OCI-LY1 (cell line): ENCODE results near the gene SPON2.

Experiments used
- H2AFZ ChIP-seq: fragments of 200-600 bp; sonication (generic), shearing (Covaris generic); 2 replicates; pipeline ENCODE4 v1.6.0; 2014; ENCODE audit warnings: antibody characterized with exemption, mild to moderate bottlenecking, low read length
- H3F3A ChIP-seq: fragments of 200-600 bp; sonication (generic), shearing (Covaris generic); 2 replicates; pipeline ENCODE4 v1.6.0; 2014; ENCODE audit warnings: mild to moderate bottlenecking, antibody characterized with exemption, low read length, moderate library complexity; ENCODE audit not compliant: insufficient read depth
- H3K27ac ChIP-seq: fragments of 200-600 bp; sonication (generic); 2 replicates; pipeline ENCODE4 v1.5.1; 2014; ENCODE audit warnings: low read length, mixed run types, mild to moderate bottlenecking, low read depth; ENCODE audit not compliant: poor library complexity, severe bottlenecking
- H3K27me3 ChIP-seq: fragments of 200-600 bp; sonication (generic); 2 replicates; pipeline ENCODE4 v1.6.0; 2014; ENCODE audit warnings: antibody characterized with exemption, mild to moderate bottlenecking, low read length, moderate library complexity; ENCODE audit not compliant: insufficient read depth
- H3K36me3 ChIP-seq: fragments of 200-600 bp; sonication (generic); 2 replicates; pipeline ENCODE4 v1.6.1; 2014; ENCODE audit warnings: mild to moderate bottlenecking, antibody characterized with exemption, low read length, moderate library complexity, mixed read lengths; ENCODE audit not compliant: insufficient read depth
- H3K4me1 ChIP-seq: fragments of 200-600 bp; sonication (generic); 2 replicates; pipeline ENCODE4 v1.5.1; 2014; ENCODE audit warnings: mild to moderate bottlenecking, low read length, moderate library complexity; ENCODE audit not compliant: insufficient read depth, severe bottlenecking
- H3K4me2 ChIP-seq: fragments of 200-600 bp; sonication (generic), shearing (Covaris generic); 2 replicates; pipeline ENCODE4 v1.6.1; 2014; ENCODE audit warnings: low read length
- H3K4me3 ChIP-seq: fragments of 200-600 bp; sonication (generic); 2 replicates; pipeline ENCODE4 v1.5.1; 2014; ENCODE audit warnings: low read length, low read depth, mild to moderate bottlenecking, mixed read lengths; ENCODE audit not compliant: poor library complexity, severe bottlenecking
- H3K79me2 ChIP-seq: fragments of 200-600 bp; shearing (Covaris generic); 2 replicates; pipeline ENCODE4 v1.6.1; 2016; ENCODE audit warnings: mixed run types, low read length, mixed read lengths; ENCODE audit not compliant: insufficient read depth
- H3K9ac ChIP-seq: fragments of 200-600 bp; sonication (generic), shearing (Covaris generic); 2 replicates; pipeline ENCODE4 v1.6.1; 2014; ENCODE audit warnings: mild to moderate bottlenecking, low read length, mixed read lengths
- H3K9me2 ChIP-seq: fragments of 200-600 bp; sonication (generic), shearing (Covaris generic); 2 replicates; pipeline ENCODE4 v1.6.1; 2014; ENCODE audit warnings: low read depth, mild to moderate bottlenecking, low read length, mixed read lengths
- H3K9me3 ChIP-seq: fragments of 200-600 bp; shearing (Covaris generic); 2 replicates; pipeline ENCODE4 v1.6.1; 2014; ENCODE audit warnings: low read length, mixed read lengths
- H4K20me1 ChIP-seq: fragments of 200-600 bp; sonication (generic), shearing (Covaris generic); 2 replicates; pipeline ENCODE4 v1.6.0; 2016; ENCODE audit warnings: mild to moderate bottlenecking, low read length; ENCODE audit not compliant: insufficient read depth
- EZH2 ChIP-seq: fragments of 200-600 bp; sonication (generic), shearing (Covaris generic); IDR thresholded peaks from 2 replicates; pipeline ENCODE4 v1.8.0; 2017; ENCODE audit warnings: borderline replicate concordance, mixed run types, mild to moderate bottlenecking, antibody characterized with exemption, low read length, moderate library complexity, mixed read lengths
- TF ChIP-seq, protein P1 (sequence below): fragments of 200-600 bp; sonication (generic), shearing (Covaris generic); IDR thresholded peaks from 2 replicates; pipeline ENCODE4 v1.5.1; 2017; ENCODE audit warnings: mild to moderate bottlenecking, antibody characterized with exemption, low read length, moderate library complexity, mixed read lengths

The SPON2 gene

GRCh38 chr4:1210241-1210841 is 38.0 kb upstream of the SPON2 start:
- TF ChIP-seq EZH2, result no peak
- TF ChIP-seq, protein P1, sequence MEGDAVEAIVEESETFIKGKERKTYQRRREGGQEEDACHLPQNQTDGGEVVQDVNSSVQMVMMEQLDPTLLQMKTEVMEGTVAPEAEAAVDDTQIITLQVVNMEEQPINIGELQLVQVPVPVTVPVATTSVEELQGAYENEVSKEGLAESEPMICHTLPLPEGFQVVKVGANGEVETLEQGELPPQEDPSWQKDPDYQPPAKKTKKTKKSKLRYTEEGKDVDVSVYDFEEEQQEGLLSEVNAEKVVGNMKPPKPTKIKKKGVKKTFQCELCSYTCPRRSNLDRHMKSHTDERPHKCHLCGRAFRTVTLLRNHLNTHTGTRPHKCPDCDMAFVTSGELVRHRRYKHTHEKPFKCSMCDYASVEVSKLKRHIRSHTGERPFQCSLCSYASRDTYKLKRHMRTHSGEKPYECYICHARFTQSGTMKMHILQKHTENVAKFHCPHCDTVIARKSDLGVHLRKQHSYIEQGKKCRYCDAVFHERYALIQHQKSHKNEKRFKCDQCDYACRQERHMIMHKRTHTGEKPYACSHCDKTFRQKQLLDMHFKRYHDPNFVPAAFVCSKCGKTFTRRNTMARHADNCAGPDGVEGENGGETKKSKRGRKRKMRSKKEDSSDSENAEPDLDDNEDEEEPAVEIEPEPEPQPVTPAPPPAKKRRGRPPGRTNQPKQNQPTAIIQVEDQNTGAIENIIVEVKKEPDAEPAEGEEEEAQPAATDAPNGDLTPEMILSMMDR, result no peak
- Histone ChIP-seq H3K4me2 (no peak overlapping the region), H3K4me1 (peaks cover 26% of the 10 kb centered on the region), H3K27me3 (no peaks in the 10 kb centered on the region), H3K79me2 (no peaks in the 10 kb centered on the region), H3K9ac (no peak overlapping the region), H3K27ac (no peak overlapping the region), H3K4me3 (no peak overlapping the region), H3K9me2 (no peaks in the 10 kb centered on the region), H3K36me3 (peaks cover 14% of the 10 kb centered on the region), H3K9me3 (no peaks in the 10 kb centered on the region), H4K20me1 (no peaks in the 10 kb centered on the region), H3F3A (no peaks in the 10 kb centered on the region), H2AFZ (no peak overlapping the region)

- no peak overlapping the region for H3K4me3 ChIP-seq
- no peaks in the 10 kb centered on the region for H3K9me3 ChIP-seq
- peak overlapping the region; percentile 70; the same call in 1 of the 2 replicates for H3K4me2 ChIP-seq
- peaks cover 9% of the 10 kb centered on the region for H3K36me3 ChIP-seq
- no peak overlapping the region for H2AFZ ChIP-seq
- no peaks in the 10 kb centered on the region for H4K20me1 ChIP-seq
- H3K27ac ChIP-seq, result peak overlapping the region; percentile 64
- no peaks in the 10 kb centered on the region for H3F3A ChIP-seq
- peaks cover 23% of the 10 kb centered on the region for H3K4me1 ChIP-seq
- no peaks in the 10 kb centered on the region for H3K9me2 ChIP-seq
- no peaks in the 10 kb centered on the region for H3K79me2 ChIP-seq
- H3K27me3 ChIP-seq, result no peaks in the 10 kb centered on the region
- no peak overlapping the region for H3K9ac ChIP-seq
- TF ChIP-seq EZH2, result no peak
- TF ChIP-seq, protein P1, result no peak
These were observed 37.4 kb upstream of the SPON2 start for GRCh38 chr4:1209821-1210220.

- Histone ChIP-seq H3K9ac (peak overlapping the region; percentile 37; the same call in 1 of the 2 replicates), H3K4me1 (peaks cover 23% of the 10 kb centered on the region), H3K9me3 (no peaks in the 10 kb centered on the region), H3F3A (no peaks in the 10 kb centered on the region), H3K36me3 (peaks cover 9% of the 10 kb centered on the region), H3K4me2 (peak overlapping the region; percentile 70), H3K79me2 (no peaks in the 10 kb centered on the region), H3K4me3 (peak overlapping the region; percentile 53), H4K20me1 (no peaks in the 10 kb centered on the region), H3K27ac (peak overlapping the region; percentile 64), H3K27me3 (no peaks in the 10 kb centered on the region), H3K9me2 (no peaks in the 10 kb centered on the region), H2AFZ (no peak overlapping the region)
- no peak for TF ChIP-seq EZH2
- TF ChIP-seq, protein P1, result no peak
These were observed 36.8 kb upstream of the SPON2 start for GRCh38 chr4:1208970-1209704.
